ENCODE results near the gene LMBR1L.
A peak's percentile ranks its signal among the peaks of the same experiment; 100 is the strongest.
"Not testable (repeated sequence)": the region's sequence is repeated elsewhere in the genome, so short reads cannot be mapped to it uniquely, and the experiment has no call there.

The LMBR1L gene, protein sequence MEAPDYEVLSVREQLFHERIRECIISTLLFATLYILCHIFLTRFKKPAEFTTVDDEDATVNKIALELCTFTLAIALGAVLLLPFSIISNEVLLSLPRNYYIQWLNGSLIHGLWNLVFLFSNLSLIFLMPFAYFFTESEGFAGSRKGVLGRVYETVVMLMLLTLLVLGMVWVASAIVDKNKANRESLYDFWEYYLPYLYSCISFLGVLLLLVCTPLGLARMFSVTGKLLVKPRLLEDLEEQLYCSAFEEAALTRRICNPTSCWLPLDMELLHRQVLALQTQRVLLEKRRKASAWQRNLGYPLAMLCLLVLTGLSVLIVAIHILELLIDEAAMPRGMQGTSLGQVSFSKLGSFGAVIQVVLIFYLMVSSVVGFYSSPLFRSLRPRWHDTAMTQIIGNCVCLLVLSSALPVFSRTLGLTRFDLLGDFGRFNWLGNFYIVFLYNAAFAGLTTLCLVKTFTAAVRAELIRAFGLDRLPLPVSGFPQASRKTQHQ

GRCh38 chr12:49110464-49111155 lies at the start of gene LMBR1L:
Gene LMBR1L, minus strand, starts transcription at chr12:49110847. Its CDS starts 292 bp downstream, at chr12:49110555.
- Histone ChIP-seq H3K4me3 (peak within 1 kb of the TSS; percentile 83 to 95 (median 91)), H3K27ac (peak within 1 kb of the TSS; percentile 84 to 99 (median 96))

GRCh38 chr12:49160399-49160798 lies 49.8 kb upstream of the LMBR1L start:
- no peak overlapping the region for H3K4me3 ChIP-seq
- H3K27ac ChIP-seq = no peak overlapping the region

GRCh38 chr12:49154221-49154620 lies 43.6 kb upstream of the LMBR1L start:
- Histone ChIP-seq H3K27ac (no peak overlapping the region), H3K4me3 (no peak overlapping the region)

DNA sequence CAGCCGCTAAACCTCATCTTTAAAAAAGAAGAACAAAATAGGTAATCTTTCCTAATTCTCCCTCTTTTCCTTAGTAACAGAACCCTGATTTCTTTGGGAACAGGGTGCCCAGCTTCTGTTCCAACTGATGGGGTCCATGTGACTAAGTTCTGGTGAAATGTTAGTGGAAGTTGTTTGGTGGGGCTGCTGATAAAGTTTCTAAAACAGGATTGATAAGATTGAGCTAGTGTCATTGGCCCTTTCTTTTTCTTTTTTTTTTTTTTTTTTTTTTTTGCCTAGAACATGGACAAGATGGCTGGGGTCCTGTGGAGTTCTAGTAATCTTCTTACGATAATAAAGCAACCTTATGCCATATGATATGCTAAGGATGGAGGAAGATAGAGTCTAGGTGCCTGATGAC lies 36.7 kb upstream of the LMBR1L start:
- Histone ChIP-seq H3K27ac (no peak overlapping the region), H3K4me3 (no peak overlapping the region)

DNA sequence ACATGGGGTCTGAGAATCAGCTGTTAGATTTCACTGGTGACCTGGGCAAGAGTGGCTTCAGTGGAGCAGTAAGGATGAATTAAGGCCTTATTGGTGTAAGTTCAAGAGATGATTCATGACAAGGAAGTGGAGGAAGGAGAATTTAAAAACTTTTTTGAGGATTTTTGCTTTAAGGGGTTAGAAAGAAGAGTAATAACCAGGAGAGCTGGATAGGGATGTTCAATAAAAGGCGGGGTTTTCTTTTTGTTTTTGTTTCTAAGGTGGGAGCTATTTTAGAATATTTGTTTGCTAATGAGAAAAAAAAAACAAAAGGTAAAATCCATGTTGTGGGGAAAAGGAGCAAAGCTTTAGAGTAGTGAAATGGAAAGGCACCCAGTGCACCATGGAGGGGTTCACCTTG lies 35.8 kb upstream of the LMBR1L start:
- Histone ChIP-seq H3K27ac (no peak overlapping the region), H3K4me3 (no peak overlapping the region)

GRCh38 chr12:49144384-49144783 lies 33.7 kb upstream of the LMBR1L start:
- Histone ChIP-seq H3K27ac (no peak overlapping the region), H3K4me3 (no peak overlapping the region)

GRCh38 chr12:49138999-49139398 lies 28.4 kb upstream of the LMBR1L start:
- Histone ChIP-seq H3K27ac (no peak overlapping the region), H3K4me3 (no peak overlapping the region)

DNA sequence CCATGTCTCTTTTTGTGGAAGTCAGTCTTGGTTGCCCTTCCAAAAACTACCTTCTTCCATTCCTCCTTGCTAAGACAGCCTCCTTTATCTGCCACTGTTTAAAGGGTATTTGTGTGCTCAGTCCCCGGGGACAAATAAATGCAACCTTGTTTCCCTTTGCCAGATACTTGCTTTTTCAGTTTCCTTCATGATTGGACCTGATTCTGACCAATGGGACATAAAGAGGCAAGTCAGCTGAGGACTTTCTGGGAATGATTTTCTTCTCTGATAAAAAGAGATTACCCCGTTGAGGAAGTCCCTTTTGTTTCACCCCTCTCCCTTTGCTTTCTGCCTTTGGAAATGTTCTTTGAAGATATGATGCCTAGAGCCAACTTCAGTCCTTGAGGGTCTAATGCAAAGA lies 27.9 kb upstream of the LMBR1L start:
- Histone ChIP-seq H3K27ac (no peak overlapping the region), H3K4me3 (no peak overlapping the region)

- no peak overlapping the region for H3K27ac ChIP-seq
- H3K4me3 ChIP-seq = no peak overlapping the region
Observed at GRCh38 chr12:49137476-49137875, 26.8 kb upstream of the LMBR1L start.

- H3K27ac ChIP-seq = not testable (repeated sequence)
Observed at GRCh38 chr12:49136997-49137396, 26.4 kb upstream of the LMBR1L start.

DNA sequence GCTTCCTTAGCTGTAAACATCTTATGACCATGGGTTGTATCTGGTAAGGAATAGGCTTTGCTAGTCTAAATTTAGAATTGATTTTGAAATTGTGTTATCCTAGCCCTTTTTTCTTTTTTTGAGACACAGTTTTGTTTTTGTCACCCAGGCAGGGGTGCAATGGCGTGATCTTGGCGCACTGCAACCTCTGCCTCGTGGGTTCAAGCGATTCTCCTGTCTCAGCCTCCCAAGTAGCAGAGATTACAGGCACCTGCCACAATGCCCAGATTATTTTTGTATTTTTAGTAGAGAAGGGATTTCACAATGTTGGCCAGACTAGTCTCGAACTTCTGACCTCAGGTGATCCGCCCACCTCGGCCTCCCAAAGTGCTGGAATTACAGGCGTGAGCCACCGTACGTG lies 22.9 kb upstream of the LMBR1L start:
- peak overlapping the region in 9 of 21 experiments; percentile 32 to 100 (median 45) for H3K27ac ChIP-seq
- H3K4me3 ChIP-seq = no peak overlapping the region

More at GRCh38 chr12:49136997-49137396, 26.4 kb upstream of the LMBR1L start:
- not testable (repeated sequence) for H3K4me3 ChIP-seq

DNA sequence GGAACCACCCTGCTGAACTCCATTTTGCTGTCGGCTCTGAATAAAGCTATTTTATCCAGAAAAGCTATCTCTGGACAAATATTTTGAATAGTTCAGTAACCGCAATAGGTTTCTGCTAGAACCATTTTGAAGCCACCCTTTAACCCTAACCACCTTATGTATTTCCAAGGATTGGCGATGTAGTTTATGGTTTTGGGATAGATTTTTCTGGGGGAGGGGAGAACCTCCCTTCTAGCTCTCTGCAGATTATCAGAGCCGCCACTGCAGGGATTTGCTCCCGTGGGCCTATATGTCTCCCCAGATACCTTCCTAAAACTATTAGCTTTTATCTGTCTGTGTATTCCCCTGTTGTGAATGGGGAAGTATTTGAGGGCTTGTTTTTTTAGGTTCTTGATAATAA lies 22.4 kb upstream of the LMBR1L start:
- Histone ChIP-seq H3K4me3 (peak overlapping the region in 1 of 7 experiments; percentile 100), H3K27ac (peak overlapping the region in 15 of 21 experiments; percentile 17 to 100 (median 38))

GRCh38 chr12:49131894-49132461 lies 21.3 kb upstream of the LMBR1L start:
- Histone ChIP-seq H3K27ac (peak overlapping the region in 19 of 21 experiments; percentile 11 to 100 (median 98)), H3K4me3 (peak overlapping the region; percentile 82 to 100 (median 95))

DNA sequence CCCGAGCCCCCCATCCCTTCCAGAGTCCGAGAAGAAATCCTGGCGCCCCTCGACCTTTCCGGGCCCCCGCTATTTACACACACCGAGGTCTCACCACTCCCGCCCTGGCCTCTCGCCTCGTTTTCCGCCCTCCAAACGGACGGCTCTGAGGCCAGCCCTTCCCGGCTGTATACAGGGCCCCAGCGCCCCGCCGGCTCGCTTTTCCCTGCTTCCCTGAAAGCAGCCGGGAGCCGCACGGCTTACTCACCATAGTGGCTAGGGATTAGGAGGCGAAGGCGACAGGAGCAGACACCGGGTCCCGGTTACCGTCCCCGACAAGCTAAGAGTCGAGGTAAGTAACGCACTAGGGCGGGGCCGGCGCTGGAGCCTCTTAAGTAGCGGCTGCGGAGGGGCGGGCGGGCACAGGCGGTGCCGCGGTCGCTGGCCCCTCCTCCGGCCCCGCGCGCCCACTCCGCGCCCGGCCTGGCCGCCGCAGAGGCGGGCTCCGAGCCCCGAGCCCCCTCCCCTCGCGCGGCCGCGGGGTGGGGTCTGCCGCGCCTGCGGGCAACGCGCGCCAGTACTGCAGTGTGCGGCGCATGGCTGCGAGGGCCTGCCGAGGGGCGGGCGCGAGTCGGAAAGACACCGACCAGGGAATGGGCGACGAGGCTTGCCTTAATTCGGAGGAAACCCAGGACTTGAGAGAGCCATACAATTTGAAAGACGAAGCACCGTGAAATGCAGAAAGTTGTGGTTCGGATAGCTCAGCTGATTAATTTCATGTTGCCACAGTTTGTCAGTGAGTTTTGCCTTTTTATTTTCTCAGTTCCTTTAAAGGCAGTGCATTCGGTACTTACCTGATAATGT lies 20.6 kb upstream of the LMBR1L start, which contains the start of gene TUBA1B:
TUBA1B (minus strand) TSS at position 345 of the 843 bp plus-strand sequence; CDS start at position 250, 95 bp downstream.
- peak within 1 kb of the TSS; percentile 94 to 100 (median 99) for H3K27ac ChIP-seq

DNA sequence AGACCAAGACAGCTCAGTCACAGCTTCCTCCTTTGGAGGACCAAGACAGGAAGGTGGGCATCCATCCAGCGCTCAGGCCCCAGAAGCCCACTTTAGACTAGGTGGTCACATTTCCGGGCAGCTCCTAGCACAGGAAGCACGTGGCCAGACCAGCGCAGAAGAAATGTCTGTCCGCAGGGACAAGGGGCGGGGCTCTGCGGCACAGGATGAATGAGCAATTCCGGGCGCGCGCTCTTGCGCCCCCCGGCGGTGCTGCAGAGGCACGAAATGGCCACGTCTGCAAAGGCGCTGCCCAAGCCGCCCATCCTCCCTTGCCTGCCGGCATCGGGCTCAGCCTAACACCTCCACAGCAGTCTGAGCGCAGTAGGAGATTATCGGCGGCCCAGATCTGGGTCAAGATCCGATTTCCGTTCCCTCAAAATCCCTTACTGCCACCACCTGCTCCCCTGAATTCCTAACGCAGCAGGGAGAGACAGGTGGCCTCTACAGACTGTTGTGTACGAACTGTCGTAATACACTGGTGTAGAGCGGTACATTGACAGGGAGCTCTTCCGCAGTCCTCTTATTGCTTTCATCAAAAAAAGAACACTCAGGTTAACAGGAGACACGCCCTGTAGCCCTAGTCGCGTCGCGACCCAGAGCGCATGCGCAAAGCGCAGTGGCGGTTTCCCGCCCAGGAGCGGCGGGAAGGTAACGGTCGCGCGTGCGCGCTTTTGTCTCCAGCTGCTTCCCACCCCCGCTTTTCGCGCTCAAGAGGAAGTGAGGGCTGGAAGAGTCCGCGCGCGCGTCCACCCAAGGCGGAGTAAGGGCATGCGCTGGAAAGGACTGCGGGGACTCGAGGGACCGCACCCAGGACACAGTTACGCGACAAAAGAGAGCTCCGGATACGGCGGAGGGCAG lies 19.8 kb upstream of the LMBR1L start:
- Histone ChIP-seq H3K27ac (peak overlapping the region; percentile 94 to 100 (median 99)), H3K4me3 (peak overlapping the region; percentile 82 to 100 (median 95))

More for the DNA sequence above, 20.6 kb upstream of the LMBR1L start, which contains the start of gene TUBA1B:
- H3K4me3 ChIP-seq = peak within 1 kb of the TSS; percentile 82 to 100 (median 95)

DNA sequence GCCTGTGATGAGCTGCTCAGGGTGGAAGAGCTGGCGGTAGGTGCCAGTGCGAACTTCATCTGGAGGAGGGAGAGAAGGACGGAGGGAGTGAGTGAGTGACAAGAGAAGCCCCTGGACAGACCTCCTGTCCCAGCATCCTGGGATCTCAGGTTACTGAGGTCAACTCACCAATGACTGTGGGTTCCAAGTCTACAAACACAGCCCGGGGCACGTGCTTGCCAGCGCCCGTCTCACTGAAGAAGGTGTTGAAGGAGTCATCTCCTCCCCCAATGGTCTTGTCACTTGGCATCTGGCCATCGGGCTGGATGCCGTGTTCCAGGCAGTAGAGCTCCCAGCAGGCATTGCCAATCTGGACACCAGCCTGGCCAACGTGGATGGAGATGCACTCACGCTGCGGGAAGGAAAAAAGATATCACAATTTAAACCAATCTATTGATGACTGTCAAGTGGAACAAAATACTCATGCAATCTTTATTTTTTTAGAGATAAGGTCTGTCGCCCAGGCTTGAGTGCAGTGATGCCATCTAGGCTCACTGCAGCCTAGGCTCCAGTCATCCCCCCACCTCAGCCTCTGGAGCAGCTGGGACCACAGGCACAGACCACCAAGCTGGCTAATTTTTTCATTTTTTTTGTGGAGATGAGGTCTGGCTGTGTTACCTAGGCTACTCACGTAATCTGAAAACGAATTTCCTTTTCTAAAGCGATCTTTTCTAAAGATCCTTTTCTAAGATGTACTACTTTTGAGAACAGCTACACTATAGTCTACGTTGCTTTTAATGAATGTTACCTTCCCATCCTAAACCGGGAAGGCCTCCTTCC lies 18.9 kb upstream of the LMBR1L start:
- Histone ChIP-seq H3K27ac (peak overlapping the region in 18 of 21 experiments; percentile 57 to 100 (median 99)), H3K4me3 (peak overlapping the region; percentile 82 to 100 (median 95))

- not testable (repeated sequence) for H3K27ac ChIP-seq, H3K4me3 ChIP-seq
Observed at GRCh38 chr12:49127971-49128370, 17.3 kb upstream of the LMBR1L start.

Measured in skin epidermis (tissue), 12 donors.